Body of pancreas (tissue), 4 donors: ENCODE results near the gene SLC38A8.

Experiments
- POLR2A ChIP-seq, 3 donors: fragments of 450-650 bp; IDR thresholded peaks; one replicate each; pipeline ENCODE4 v1.6.1; 2016; ENCODE audit warnings: antibody characterized with exemption in 3 of 3, mild to moderate bottlenecking in 2 of 3
- TF ChIP-seq, protein P1 (sequence below), 7 experiments: fragments of 450-650 bp in 4 of 7; fragments of 200-600 bp in 3 of 7; sonication (generic) in 3 of 7; IDR thresholded peaks; one replicate each; pipeline ENCODE4 v1.5.1; 2016 to 2019; ENCODE audit warnings: antibody characterized with exemption in 7 of 7

GRCh38 chr16:83977056-83977815 is 65.4 kb downstream of the SLC38A8 start:
- TF ChIP-seq, protein P1, sequence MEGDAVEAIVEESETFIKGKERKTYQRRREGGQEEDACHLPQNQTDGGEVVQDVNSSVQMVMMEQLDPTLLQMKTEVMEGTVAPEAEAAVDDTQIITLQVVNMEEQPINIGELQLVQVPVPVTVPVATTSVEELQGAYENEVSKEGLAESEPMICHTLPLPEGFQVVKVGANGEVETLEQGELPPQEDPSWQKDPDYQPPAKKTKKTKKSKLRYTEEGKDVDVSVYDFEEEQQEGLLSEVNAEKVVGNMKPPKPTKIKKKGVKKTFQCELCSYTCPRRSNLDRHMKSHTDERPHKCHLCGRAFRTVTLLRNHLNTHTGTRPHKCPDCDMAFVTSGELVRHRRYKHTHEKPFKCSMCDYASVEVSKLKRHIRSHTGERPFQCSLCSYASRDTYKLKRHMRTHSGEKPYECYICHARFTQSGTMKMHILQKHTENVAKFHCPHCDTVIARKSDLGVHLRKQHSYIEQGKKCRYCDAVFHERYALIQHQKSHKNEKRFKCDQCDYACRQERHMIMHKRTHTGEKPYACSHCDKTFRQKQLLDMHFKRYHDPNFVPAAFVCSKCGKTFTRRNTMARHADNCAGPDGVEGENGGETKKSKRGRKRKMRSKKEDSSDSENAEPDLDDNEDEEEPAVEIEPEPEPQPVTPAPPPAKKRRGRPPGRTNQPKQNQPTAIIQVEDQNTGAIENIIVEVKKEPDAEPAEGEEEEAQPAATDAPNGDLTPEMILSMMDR (IDR thresholded peaks at IDR 0.05) = no peak
- TF ChIP-seq POLR2A (IDR thresholded peaks at IDR 0.05) = no peak
